Lower lobe of right lung (tissue), 2 donors: Measurements from ENCODE around the gene DKK3. TPM values are rescaled to one million over a fixed set of nuclear protein-coding genes. Genes with fewer than 3 reads are reported as not detected.

Experiments
- ATAC-seq, 2 donors: fragments of 200-7000 bp; cut with Tn5 transposase; one replicate each; pipeline ENCODE4 v1.9.1; 2020 to 2022; ENCODE audit warnings: mild to moderate bottlenecking in 2 of 2, moderate library complexity in 2 of 2
- DNase-seq: peaks from one replicate; pipeline ENCODE4 v3.0.0-alpha.2; 2020
- H3K27ac ChIP-seq: fragments of 200-600 bp; one replicate; pipeline ENCODE4 v1.8.0; 2022
- H3K27me3 ChIP-seq: fragments of 200-600 bp; one replicate; pipeline ENCODE4 v1.8.0; 2022; ENCODE audit warnings: low read depth
- H3K36me3 ChIP-seq: fragments of 200-600 bp; one replicate; pipeline ENCODE4 v1.8.0; 2022; ENCODE audit warnings: mild to moderate bottlenecking
- H3K4me1 ChIP-seq: fragments of 200-600 bp; one replicate; pipeline ENCODE4 v1.8.0; 2022
- H3K4me3 ChIP-seq: fragments of 200-600 bp; one replicate; pipeline ENCODE4 v1.8.0; 2022; ENCODE audit warnings: mild to moderate bottlenecking
- H3K9me3 ChIP-seq: fragments of 200-600 bp; one replicate; pipeline ENCODE4 v1.8.0; 2022
- intact Hi-C: fragments of 100-400 bp; cut with DNase I; formaldehyde crosslinking; loops from one replicate; pipeline ENCODE4 v1.11.0; 2022
- total RNA-seq: library from RNA; stranded (reverse); fragmentation: NEBNext Ultra II Directional; extraction: Animal tissue kit (Norgen Biotek cat#: 25700); gene quantifications from one replicate; pipeline ENCODE4 v1.2.1, GENCODE V29; 2021
- TF ChIP-seq, protein P1 (sequence below): fragments of 200-600 bp; IDR thresholded peaks from one replicate; pipeline ENCODE4 v1.8.0; 2022; ENCODE audit warnings: antibody characterized with exemption, mild to moderate bottlenecking
- donor health status: DM: no; HTN: yes; CAD: no; lungs with severe emphysema.

DKK3 gene
- total RNA-seq, 1 donor from 2014 or later = 111 TPM

DNA sequence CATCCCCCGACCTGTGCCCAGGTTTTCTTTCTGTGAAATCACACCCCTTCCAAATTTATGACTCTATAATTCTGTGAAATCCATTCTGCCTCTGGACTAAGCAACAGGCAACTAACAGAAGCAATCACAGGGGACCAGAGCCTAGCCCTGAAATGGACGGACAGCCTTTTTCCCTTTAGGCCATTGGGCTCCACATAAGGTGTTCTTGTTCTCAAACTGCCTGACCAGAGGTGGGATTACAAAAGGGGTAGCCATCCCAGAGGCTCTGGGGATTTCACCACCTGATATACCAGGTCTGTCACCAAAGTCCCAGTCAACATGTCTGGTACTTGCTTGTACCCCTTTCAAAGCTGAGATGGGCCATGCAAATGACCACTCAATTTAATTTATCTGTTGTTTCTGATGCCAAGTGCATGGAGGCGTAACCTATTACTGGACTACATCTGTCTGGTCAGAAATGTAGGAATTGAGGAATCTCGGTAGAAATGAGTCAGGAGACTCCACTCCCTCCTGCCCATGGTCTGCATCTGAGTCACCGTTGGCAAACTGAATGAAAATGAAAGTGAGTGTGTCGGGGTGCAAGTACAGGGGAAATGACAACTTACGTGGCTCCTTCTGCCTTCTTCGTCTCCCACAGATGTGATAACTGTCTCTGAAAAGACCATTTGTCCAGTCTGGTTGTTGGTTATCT, 10.2 kb downstream of the DKK3 start:
- intact Hi-C loops = no loop called here
- no peak overlapping the region for H3K27ac ChIP-seq
- H3K9me3 ChIP-seq = no peaks in the 10 kb centered on the region
- H3K4me1 ChIP-seq = no peaks in the 10 kb centered on the region
- H3K27me3 ChIP-seq = no peaks in the 10 kb centered on the region
- peaks cover 10% of the 10 kb centered on the region for H3K36me3 ChIP-seq
- ATAC-seq = no peak
- no peak overlapping the region for H3K4me3 ChIP-seq
- DNase-seq = no peak
- TF ChIP-seq, protein P1, sequence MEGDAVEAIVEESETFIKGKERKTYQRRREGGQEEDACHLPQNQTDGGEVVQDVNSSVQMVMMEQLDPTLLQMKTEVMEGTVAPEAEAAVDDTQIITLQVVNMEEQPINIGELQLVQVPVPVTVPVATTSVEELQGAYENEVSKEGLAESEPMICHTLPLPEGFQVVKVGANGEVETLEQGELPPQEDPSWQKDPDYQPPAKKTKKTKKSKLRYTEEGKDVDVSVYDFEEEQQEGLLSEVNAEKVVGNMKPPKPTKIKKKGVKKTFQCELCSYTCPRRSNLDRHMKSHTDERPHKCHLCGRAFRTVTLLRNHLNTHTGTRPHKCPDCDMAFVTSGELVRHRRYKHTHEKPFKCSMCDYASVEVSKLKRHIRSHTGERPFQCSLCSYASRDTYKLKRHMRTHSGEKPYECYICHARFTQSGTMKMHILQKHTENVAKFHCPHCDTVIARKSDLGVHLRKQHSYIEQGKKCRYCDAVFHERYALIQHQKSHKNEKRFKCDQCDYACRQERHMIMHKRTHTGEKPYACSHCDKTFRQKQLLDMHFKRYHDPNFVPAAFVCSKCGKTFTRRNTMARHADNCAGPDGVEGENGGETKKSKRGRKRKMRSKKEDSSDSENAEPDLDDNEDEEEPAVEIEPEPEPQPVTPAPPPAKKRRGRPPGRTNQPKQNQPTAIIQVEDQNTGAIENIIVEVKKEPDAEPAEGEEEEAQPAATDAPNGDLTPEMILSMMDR = no peak

DNA sequence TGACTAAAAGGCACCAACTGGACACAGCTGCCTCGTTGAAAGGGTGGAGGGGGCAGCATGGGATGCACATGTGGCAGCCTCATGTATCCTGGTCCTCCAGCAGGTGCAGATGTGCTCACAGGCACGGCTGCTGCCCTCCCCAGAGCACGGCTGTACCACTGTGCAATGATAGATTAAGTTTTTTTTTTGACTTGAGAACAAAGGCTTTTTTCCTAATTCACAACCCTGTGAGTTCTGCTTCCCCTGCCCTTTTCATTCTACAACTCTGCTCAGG, 11.4 kb downstream of the DKK3 start:
- H3K9me3 ChIP-seq = no peaks in the 10 kb centered on the region
- no peaks in the 10 kb centered on the region for H3K4me1 ChIP-seq
- no peaks in the 10 kb centered on the region for H3K27me3 ChIP-seq
- TF ChIP-seq, protein P1 = no peak
- H3K4me3 ChIP-seq = no peak overlapping the region
- DNase-seq = no peak
- no peak for ATAC-seq
- intact Hi-C loops = no loop called here
- H3K27ac ChIP-seq = no peak overlapping the region
- H3K36me3 ChIP-seq = peaks cover 10% of the 10 kb centered on the region

DNA sequence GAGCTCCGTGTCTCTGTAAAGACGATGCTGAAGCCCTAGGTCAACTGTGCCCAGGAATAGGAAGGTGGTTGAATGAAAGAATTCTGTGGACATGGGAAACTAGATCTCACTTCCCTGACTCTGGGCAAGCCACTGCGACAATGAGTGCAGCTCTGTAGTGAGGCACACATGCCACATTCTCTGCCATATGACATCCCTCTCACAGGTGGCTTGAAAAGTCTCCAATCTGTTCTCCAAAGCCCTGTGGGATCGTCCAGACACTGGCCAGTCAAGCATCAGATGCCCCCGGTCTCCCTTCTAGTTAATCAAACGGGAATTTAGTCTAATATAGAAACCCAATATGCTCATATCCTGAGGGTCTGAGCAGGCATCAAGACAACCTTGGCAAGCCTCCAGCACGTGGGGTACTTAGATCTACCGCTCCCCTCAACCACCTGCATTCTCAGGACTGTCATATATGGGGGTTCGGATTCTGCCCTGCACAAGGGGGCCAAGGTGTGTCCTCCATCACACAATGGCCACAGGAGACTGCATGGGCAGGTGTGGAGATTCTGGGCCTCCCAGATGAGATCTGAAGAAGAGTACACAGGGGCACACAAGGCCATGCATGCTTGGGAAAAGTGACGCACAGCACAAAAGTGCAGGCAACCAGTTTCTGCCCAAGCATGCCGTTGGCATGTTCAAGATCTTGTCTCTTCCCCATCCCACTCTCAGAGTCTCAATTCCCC, 11.9 kb downstream of the DKK3 start:
- Histone ChIP-seq H3K36me3 (peaks cover 6% of the 10 kb centered on the region), H3K27ac (no peak overlapping the region), H3K4me1 (no peaks in the 10 kb centered on the region), H3K4me3 (no peak overlapping the region), H3K9me3 (no peaks in the 10 kb centered on the region), H3K27me3 (no peaks in the 10 kb centered on the region)
- no peak for ATAC-seq
- TF ChIP-seq, protein P1 = no peak
- intact Hi-C loops = no loop called here
- DNase-seq = no peak

DNA sequence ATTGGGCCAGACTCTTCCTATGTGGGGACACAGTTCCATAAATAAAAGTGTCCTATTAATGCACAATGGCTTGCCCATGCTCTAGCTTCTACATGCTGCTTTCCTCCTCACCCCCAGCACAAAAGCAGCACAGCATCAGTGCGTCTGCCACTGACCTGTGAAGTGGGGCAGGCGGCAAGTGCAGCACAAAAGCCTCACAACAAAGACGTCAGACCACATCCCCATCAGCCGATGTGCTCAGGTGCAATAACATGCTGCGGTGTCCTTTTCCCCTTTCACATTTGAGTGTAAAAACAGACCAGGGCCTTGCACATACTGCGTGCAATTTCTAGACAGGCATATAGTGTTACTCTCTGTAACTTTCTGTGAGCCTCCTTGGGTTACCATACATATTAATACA, 12.8 kb downstream of the DKK3 start:
- Histone ChIP-seq H3K27ac (no peak overlapping the region), H3K4me1 (no peaks in the 10 kb centered on the region), H3K27me3 (no peaks in the 10 kb centered on the region), H3K4me3 (no peak overlapping the region), H3K36me3 (no peaks in the 10 kb centered on the region), H3K9me3 (no peaks in the 10 kb centered on the region)
- ATAC-seq (no peak), DNase-seq (no peak)
- intact Hi-C loops = no loop called here
- TF ChIP-seq, protein P1 = no peak

DNA sequence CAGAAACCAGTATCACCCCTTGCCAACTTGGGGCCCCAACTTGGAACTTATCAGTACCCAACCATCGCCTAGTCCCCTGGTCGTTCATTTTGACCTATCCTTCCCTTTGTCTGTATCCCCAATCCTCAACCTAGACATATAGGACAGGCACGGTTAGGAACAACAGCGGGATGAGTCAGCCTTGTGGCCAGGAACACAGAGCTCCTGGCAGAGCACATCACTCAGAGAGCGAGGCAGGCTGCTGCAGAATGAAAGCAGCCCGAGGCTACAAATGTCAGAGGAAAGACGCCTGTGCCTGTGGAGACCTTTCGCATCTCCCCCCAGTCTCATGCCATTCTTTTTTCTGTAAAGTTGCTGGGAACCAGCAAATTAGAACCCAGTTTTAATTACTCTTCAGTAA, 14.6 kb downstream of the DKK3 start:
- DNase-seq = no peak
- intact Hi-C loops = no loop called here
- H3K27me3 ChIP-seq = no peaks in the 10 kb centered on the region
- peaks cover 3% of the 10 kb centered on the region for H3K4me1 ChIP-seq
- TF ChIP-seq, protein P1 = no peak
- no peak overlapping the region for H3K27ac ChIP-seq
- no peak overlapping the region for H3K4me3 ChIP-seq
- ATAC-seq = no peak
- H3K9me3 ChIP-seq = no peaks in the 10 kb centered on the region
- no peaks in the 10 kb centered on the region for H3K36me3 ChIP-seq
